Measurements from ENCODE around the gene SPATA31E1.
"Not testable (repeated sequence)": the region's sequence is repeated elsewhere in the genome, so short reads cannot be mapped to it uniquely, and the experiment has no call there.

The SPATA31E1 gene

DNA sequence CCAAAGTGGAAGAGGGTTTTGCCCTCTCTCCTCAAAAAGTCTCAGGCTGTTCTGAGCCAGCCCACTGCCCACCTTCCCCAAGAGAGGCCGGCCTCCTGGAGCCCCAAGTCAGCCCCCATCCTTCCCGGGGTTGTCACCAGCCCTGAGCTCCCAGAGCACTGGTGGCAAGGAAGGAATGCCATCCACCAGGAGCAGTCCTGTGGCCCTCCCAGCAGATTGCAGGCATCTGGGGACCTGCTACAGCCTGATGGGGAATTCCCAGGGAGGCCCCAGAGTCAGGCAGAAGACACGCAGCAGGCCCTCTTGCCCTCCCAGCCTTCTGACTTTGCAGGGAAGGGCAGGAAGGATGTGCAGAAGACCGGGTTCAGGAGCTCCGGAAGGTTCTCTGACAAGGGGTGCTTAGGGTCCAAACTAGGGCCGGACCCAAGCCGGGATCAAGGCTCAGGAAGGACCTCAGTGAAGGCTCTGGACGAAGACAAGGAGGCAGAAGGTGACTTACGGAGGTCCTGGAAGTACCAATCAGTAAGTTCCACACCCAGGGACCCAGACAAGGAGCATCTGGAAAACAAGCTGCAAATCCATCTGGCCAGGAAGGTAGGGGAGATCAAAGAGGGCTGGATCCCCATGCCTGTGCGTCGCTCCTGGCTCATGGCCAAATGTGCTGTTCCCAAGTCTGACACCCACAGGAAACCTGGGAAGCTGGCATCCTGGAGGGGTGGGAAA lies 3.7 kb downstream of the SPATA31E1 start:
- DNase-seq, result no peak

DNA sequence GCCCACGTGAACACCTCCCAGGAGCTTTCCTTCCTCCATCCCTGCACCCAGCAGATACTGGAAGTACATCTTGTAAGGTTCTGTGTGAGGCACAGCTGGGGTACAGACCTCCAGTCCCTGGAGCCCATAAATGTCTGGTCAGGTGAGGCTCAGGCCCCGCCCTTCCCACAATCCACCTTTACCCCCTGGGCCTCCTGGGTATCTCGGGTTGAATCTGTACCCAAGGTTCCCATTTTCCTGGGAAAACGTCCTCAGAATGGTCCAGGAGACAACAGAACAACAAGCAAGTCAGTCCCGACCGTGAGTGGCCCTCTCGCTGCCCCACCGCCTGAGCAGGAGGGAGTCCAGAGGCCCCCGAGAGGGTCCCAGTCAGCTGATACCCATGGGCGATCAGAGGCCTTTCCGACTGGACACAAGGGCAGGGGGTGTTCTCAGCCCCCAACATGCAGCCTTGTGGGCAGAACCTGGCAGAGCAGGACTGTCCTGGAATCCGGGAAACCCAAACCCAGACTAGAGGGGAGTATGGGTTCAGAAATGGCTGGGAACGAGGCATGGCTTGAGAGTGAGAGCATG lies 4.3 kb downstream of the SPATA31E1 start:
- DNase-seq, result no peak

DNA sequence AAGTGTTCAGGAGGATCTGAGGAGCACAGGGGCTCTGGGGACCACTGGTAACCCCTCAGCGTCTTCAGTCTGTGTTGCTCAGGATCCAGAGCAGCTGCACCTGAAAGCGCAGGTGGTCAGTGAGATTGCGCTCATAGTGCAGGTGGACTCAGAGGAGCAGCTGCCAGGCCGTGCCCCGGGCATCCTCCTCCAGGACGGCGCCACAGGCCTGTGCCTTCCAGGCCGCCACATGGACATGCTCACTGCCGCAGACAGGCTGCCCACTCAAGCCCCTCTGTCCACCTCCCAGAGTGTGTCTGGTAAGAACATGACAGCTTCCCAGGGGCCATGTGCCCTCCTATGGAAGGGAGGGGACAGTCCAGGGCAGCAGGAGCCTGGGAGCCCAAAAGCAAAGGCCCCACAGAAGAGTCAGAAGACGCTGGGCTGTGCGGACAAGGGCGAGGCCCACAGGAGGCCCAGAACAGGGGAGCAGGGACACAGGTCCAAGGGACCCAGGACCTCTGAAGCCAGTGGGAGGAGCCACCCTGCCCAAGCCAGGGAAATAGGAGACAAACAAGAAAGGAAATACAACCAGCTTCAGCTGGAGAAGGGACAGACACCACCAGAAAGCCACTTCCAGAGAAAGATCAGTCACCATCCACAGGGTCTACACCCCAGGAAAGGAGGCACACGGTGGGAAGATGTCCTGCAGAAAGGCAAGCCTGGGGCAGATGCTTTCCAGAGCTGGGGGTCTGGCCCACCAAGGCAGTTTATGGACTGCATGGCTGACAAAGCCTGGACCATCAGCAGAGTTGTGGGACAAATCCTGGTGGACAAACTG lies 5.2 kb downstream of the SPATA31E1 start:
- DNase-seq, result no peak

DNA sequence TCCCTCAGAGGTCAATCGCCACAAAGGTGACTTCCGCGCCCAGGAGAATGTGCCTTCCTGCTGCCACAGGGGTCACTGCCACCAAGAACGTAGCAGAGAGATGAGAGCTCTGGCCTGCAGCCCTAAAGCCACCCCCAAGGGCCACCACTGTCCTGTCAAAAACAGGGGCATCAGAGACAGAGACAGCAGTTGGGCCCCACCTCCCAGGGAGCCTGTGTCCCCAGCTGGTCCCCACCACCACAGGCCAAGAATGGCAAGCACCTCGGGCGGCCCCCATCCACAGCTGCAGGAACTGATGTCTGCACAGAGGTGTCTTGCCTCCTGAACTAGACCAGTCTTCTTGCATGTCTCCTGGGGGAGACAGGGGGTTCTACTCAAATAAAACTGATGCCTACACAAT lies 5.8 kb downstream of the SPATA31E1 start:
- no peak for DNase-seq

DNA sequence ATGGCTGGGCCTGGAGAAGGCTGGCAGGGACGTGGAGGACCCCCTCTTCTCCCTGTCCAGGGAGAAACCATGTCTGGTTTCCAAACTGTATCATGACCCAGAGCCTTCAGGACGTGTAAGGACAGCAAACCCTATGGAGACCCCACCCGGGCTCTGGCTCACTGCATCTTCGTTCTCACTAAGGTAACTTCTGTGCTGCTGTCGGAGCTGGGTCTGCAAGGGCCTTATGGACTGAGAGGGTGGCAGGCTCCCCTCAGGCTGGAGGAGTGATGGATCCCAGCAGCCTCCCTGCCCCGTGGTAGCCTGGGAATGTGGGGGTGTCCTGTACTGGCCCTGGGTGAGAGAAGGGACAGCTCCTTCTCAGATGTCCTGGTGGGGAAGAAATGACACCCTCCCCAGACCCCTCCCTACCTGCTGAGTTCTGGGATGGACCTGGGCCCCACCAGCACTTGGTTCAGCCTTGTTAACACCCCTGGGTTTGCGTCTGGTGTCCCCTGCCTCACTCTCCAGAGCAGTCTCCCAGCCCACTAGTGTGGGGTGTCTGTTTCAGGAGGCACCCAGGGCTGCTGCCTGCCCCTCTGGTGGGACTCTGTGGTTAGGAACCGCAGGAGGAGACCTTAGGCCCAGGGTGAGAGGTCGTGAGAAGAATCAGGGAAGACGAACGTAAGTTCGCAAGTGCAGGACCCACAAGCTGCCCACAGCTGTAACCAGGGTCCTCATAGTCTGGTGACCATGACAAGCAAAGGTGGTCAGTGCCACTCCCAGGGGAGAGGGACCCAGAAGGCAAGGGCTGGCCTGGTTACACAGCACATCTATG lies 6.6 kb downstream of the SPATA31E1 start:
- DNase-seq, result no peak

DNA sequence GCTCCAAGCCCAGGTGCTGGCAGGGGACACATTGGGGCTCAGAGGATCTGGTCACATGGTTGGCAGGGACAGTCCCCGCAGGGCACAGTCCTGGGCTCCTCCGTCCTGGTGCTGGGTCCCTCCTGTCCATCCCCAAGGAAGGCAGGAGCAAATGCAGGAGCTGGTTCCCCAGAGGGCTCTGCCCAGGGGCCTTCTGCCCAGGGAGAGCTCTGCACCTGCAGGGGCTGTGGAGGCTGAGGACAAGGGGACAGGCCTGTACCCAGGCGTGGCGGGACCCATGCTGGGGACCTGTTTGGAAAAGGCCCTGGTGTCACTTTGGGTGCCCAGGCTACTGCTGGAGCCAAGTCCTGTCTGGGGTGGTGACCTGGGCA lies 7.2 kb downstream of the SPATA31E1 start:
- DNase-seq, result no peak

DNA sequence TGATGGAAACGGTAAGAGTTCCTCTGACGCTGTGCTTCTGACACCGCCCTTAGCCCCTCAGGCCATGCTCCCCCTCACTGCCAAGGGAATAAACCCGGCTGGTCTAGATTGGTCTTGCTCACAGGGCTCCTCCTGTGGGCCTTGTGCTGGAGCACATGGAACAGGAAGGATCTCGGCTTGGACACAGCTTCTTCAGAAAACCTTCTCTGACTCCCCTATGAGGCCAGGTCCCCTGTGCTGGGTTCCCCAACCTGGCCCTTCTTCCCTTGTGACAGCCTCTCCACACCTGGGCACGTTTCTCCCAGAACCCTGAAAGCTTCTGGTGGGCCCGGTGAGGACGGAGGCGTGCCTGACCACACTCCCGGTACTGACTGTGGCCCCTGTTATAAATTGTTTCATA lies 8.2 kb downstream of the SPATA31E1 start:
- no peak for DNase-seq

DNA sequence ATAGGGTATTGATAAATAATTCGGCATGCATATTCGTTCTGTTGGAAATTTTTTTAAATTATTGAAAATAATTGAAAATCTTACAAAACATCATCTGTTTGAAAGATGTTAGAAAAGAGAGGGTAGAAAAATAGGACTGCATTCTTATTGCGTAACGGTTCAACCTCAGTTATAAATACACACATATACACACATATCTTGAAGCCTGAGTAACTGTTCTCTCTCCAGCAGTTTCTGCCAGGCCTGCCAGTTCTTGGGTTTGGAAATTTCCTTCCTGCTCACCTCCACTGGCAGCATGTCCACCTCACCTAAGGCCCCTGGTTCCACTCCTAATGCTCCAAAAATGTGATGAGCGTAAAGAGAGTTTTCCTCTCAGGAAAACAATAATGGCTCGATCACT lies 9.1 kb downstream of the SPATA31E1 start:
- peak; percentile 51 for DNase-seq

DNA sequence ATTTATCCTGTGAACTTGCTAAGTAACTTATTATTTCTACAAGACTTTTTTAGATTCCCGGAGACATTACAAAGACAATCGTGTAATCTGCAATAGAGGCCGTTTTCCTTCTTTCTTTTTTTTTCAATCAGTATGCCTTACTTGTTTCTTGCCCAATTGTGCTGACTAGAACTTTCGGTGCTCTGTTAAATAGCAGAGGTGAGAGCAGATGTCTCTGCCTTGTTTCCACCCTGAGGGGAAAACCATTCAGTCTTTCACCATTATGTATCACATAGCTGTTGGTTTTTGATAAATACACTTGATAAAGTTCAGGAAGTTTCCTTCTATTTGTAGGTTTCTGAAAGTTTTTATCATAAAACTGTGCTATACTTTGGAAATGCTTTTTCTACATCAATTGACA lies 10.3 kb downstream of the SPATA31E1 start:
- DNase-seq, result no peak

DNA sequence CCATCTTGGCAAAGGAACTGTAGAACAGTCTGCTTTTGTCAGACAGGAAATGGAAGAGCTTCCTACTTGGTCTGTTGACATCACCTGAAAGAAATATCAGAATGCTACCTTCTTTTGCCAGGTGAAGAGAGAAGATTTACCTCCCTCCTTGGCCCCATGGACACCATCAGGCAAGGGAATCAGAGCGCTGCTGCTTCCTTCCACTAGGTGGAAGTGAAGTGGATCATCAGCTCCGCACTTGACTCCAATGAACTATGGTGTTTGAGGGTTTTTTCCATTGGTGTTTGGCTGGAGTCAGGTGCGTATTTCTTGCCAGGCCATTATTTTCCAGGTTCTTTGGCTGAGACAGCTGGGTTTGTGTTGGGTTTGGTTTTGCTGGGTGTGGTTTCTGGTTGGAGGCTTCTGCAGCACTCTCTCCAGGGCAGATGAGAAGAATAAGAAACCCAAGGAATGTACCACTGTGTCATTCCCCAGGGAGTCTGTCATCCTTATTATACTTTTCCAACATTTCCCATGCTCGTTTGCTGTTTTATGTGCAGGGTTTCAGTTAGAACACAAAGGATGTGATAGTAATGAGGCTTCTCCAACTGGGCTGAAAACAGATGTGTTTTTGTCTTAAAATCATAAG lies 12.4 kb downstream of the SPATA31E1 start:
- DNase-seq, result no peak

DNA sequence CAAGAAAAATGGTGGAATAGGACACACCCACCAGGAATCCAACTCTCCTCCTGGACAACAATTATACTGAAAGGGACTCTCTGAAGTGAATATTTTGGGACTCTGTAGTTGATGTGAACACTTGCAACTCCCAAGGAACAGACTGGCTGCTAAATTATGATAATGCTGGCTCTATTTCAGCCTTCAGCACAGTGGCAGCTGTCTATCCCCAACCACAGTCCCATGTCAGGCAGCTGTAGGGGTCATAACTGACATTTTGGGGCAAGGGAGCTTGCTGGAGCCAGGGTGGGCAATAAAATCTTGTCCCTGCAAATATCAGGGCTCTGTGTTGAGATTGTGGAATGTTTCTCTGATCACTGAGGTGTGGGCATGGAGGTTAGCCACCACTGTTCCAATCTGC lies 14.2 kb downstream of the SPATA31E1 start:
- DNase-seq, result no peak

DNA sequence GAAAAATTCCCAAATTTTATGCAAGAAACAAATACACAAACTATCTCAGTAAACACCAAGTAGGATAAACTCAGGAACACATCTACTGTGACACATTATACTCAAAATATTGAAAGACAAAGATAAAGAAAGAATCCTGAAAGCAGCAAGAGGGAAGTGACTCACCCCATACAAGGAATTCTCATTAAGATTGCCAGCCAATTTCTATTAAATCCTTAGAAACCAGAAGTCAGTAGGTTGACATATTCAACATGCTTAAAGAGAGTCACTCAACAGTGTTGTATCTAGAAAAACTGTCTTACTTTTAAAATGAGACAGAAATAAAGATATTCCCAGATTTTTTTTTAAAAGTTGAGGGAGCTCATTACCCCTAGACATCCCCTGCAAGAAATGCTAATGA lies 15.5 kb downstream of the SPATA31E1 start:
- DNase-seq, result peak; percentile 59

DNA sequence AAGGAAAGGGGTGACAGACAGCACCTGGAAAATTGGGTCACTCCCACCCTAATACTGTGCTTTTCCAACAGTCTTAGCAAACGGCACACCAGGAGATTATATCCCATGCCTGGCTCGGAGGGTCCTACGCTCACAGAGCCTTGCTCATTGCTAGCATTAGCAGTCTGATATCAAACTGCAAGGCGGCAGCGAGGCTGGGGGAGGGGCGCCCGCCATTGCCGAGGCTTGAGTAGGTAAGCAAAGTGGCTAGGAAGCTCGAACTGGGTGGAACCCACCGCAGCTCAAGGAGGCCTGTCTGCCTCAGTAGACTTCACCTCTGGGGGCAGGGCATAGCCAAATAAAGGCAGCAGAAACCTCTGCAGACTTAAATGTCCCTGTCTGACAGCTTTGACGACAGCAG lies 19.7 kb downstream of the SPATA31E1 start:
- DNase-seq, result not testable (repeated sequence)

DNA sequence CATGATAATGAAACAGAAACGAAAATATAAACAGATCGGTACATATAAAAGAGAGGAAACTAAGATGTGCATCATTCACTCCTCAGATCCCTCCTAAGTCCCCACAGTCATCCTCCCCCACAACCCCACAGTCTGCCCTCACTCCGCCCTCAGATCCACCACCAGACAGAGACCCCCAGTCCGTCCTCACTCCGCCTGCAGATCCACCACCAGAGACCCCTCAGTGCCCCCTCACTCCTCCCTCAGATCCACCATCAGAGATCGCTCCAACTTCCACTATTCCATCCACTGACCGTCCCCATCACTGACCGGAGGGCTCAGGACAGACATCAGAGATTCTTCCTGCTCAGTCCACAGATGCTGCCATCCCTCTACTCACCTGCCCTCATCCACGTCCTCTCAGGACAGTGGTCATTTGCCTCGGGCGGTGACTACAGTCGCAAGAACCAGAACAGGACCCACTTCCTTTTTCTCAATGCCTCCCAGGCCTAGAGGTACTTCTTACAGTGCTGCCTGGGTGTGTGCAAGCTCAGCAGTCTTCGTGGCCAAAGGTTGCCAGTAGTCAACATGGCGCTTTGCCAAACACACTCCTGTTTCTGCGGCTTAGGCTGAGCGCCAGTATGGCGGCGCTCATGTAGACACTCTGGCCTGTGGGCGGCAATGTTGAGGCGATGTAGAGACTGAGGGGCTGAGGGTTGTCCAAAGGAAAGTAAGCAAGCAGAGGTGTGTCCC lies 26.8 kb downstream of the SPATA31E1 start:
- peak; percentile 81 for DNase-seq

DNA sequence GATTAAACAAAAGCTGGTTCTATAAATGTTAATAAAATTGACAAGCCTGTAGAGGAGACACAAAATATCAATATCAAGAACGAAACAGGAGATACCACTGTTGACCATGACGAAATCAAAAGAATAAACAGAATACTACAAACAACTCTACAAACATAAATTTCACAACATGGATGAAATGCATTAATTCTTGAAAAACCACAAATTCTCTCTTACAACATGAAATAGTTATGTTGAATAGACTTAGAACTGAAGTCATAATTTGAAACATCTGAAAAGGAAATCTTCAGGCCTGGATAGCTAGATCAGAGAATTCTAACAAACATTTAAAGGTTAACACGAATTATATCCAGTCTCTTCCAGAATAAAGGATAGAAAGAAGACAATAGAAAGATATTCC lies 28.1 kb downstream of the SPATA31E1 start:
- DNase-seq, result no peak

DNA sequence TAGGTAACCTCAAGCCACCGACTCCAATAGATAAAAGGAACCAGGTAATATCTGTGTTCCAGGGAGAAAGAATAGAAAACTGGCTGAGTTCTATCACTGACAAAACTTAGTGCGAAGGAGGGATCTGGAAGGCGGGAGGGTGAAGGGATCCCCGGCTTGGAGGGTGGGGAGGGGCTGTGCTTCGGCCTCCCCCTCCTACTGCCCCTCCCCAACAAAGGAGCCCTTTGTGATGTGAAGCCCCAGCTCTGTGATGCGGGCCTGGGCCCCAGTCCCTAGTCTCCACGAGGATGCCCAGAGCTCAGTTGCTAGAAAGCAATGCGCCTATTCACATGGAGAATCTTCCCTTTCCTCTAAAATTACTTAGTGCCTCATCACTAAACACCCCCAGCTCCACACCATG lies 35.0 kb downstream of the SPATA31E1 start, which contains the start of gene SPATA31C1:
SPATA31C1 (plus strand) TSS at position 301 of the 400 bp plus-strand sequence.
- DNase-seq, result not testable (repeated sequence)

DNA sequence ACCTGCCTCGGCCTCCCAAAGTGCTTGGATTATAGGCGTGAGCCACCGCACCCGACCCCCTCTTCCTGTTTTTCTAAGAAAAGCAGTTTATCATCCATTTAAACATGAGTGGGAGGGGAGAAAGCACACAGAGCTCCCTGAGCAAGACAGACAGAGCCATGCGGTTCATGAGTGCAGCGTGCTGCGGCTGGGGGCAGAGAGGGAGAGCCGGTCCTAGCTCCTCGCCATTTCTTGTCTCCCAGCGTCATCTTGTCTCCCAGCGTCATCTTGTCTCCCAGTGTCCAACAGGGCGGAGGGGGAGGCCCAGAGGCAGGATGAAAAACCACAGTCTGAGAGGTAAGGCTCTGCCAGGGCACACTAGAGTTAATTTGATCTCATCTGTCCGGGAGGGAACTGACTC lies 36.3 kb downstream of the SPATA31E1 start:
- not testable (repeated sequence) for DNase-seq

DNA sequence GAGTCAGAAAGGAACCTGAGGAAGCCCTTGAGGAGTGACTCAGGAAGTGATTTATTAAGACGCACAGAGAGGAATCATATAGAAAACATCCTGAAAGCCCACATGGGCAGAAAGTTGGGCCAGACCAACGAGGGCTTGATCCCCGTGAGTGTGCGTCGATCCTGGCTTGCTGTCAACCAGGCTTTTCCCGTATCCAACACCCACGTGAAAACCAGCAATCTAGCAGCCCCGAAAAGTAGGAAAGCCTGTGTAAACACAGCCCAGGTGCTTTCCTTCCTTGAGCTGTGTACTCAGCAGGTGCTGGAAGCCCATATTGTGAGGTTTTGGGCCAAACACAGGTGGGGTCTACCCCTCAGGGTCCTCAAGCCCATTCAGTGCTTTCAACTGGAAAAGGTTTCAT lies 38.9 kb downstream of the SPATA31E1 start:
- DNase-seq, result not testable (repeated sequence)

DNA sequence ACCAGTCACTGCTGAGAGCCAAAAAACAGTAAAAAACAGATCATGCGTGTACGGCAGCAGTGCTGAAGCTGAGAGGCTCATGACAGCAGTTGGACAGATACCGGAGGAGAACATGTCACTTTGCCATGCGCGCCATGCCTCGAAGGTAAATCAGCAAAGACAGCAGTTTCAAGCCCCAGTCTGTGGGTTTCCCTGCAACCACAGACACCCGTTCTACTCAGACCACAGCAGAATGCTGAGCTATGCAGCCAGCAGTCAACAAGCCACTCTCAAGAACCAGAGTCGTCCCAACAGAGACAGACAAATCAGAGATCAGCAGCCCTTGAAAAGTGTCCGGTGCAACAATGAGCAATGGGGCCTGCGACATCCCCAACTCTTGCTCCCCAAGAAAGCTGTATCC lies 40.3 kb downstream of the SPATA31E1 start:
- DNase-seq, result not testable (repeated sequence)

DNA sequence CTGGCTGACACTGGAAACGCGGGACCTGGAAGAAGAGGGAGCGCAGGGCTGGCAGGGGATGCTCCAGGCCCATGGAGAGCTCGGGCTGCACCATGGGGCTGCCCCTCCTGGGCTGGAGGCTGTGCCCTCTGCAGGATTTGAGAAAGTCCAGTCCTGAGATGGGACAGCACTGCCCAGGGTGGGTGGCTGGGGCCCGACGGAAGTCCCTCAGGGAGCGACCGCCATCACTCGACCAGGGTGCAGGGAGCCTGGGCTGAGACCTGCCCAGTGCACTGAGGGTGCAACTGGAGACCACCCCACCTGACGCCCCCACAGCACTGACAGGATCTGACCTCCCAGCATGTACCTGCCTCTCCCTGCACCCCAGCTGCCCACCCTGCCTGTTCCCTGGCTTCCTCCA lies 42.2 kb downstream of the SPATA31E1 start:
- DNase-seq, result not testable (repeated sequence)

DNA sequence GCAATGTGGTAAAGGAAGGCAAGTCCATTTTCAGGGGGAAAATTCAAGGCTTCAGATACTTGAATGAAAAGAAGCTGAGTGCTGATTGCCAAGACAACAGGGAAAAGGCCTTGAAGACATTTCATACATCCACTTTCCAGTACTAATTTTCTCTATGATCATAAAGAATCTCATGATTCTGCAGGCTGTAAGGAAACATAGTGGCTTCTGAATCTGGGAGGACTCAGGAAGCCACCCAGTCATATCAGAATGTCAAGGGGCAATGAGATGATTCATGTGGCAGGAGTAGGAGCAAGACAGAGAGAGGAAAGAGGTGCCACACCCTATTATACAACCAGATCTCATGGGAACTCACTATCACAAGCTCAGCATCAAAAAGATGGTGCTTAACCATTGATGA lies 46.5 kb downstream of the SPATA31E1 start:
- DNase-seq, result not testable (repeated sequence)

DNA sequence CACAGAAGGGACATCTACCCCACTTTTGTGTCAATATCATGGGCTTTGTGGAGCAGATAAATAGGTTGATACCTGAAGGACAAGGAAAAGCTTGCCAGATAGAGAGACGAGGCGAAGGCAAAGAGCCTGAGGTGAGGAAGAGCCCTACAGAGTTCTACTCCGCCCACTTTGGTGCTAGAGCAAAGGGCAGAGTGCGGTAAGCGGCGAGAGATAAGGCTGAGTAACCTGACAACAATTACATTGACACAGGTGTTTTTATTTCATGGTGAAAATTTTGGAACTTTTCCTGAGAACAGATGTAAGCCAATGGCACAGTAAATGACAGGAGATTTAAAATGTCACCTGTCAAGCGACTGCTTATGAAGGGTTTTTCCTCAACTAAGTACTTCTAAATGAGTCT lies 51.8 kb downstream of the SPATA31E1 start:
- not testable (repeated sequence) for DNase-seq

Measured in NCI-H226 (cell line).